ENCODE data around the gene SYNE1. TPM values are rescaled to one million over a fixed set of nuclear protein-coding genes. Genes with fewer than 3 reads are reported as not detected.

Gene SYNE1
- total and polyA plus RNA-seq, 10 of the 15 experiments (the other 5 are each of a cell fraction or from before 2014, with no cell fraction given), result 2.3 to 28.7 (median 14.1) TPM

GRCh38 chr6:152122434-152122833, 514.7 kb downstream of the SYNE1 start (continued):
- TF ChIP-seq REST (IDR thresholded peaks at IDR 0.05; ENCODE audit: low read depth, low read length) (no peak), BCLAF1 (IDR thresholded peaks at IDR 0.05) (no peak), USF2 (IDR thresholded peaks at IDR 0.05; ENCODE audit: borderline replicate concordance, low read depth, low read length) (no peak), FOXK2 (IDR thresholded peaks at IDR 0.05) (no peak)
